CD4-positive, alpha-beta T cell treated with Interleukin-21 for 1 hour (primary cell): ENCODE results near the gene ADISSP.
A peak's percentile ranks its signal among the peaks of the same experiment; 100 is the strongest.

Source experiments
- DNase-seq: peaks from one replicate; pipeline ENCODE4 v3.0.0-alpha.2; 2020

ADISSP gene

DNA sequence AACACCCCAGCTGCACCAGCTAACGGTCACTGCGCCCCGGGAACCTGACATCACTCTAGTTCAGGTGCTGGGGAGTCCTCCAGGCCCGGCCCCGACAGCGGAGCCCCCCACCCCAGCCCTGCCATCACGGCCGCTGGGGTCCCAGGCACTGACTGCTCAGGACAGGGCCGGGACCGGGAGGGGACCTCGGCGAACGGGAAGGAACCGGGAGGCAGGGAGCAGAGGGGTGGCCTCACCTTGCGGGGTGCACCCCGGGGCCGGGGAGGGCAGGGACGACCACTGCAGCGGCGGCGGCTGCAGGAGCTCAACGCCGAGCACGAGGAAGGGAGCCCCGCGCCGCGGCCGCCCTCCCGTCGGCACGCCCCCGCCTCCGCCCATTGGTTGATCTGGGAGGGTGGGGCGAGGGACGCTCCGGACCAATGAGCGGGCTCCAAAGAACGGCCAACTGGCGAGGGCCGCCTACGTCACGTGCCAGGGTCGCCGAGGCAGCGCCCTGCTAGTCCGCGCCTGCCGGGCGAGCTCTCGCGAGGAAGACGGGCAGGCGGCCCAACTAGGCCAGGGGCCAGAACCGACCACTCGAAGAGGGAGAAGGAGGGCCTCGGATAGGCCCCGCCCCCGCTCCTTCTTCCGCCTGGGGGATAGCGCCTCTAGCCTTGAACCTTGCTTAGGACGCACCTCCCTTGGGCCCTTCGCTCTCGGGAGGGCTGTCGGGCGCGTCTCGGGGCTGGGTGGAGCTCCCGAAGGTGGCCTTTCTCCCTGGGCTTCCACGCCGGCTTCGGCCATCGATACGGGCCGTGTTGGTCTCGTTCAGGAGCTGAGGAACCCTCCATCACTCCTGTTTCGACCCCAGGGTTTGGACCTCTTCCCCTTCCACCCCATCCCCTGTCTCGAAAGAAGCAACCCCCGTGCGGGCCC, at the start of gene ADISSP:
Gene ADISSP, minus strand, starts transcription at position 327 of the 915 bp plus-strand sequence. CDS start 7,653 bp downstream, outside the sequence.
- DNase-seq = peak; percentile 98

DNA sequence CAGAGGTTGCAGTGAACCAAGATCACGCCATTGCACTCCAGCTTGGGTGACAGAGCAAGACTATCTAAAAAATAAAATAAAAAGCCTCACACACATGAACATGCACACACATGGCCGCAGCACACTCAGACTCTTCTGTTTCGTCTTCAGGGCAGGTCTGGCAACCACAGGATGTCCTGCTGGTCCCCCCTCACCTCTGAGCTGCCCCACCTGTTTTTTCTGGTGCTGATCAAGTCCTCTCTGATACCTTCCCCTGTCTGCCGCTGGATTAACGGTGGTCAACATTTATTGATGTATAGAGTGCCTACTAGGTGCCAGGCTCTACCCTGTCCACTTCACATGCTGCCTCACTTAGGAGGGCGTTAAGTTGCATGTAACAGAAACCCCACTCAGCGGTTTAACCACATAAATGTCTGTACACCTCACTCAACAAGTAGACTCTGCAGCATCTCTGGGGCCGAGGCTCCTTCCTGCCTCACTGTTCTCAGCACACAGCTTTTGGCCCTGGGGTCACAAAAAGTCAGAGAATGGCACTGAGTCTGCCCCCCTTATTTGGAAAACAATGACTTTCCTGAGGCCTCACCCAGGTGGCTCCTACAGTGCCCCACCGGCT, 48.3 kb upstream of the ADISSP start:
- DNase-seq = peak; percentile 55

DNA sequence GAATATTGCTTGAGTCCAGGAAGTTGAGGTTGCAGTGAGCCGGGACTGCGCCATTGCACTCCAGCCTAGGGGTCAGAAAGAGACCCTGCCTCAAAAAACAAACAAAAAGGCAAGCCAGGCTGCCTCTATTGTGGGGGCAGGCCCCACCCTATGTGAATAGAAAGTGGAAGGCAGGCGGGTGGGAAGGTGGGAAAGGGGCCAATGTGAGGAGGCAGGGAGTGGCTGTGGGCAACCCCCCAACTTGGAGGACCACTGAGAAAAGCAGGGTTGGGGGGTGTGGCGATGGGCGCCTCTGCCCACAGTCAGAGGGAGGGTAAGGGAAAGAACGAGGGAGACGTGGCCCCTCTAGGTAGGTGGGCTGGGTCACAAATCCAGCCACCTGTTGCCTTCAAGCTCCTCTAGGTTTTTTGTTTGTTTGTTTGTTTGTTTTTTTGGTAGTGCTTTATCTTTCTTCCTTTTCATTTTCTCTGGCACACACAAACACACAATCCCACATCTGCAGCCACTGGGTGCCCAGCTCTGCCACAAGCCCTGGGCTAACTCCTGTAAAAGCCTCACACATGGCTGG, 47.5 kb upstream of the ADISSP start:
- DNase-seq = no peak

DNA sequence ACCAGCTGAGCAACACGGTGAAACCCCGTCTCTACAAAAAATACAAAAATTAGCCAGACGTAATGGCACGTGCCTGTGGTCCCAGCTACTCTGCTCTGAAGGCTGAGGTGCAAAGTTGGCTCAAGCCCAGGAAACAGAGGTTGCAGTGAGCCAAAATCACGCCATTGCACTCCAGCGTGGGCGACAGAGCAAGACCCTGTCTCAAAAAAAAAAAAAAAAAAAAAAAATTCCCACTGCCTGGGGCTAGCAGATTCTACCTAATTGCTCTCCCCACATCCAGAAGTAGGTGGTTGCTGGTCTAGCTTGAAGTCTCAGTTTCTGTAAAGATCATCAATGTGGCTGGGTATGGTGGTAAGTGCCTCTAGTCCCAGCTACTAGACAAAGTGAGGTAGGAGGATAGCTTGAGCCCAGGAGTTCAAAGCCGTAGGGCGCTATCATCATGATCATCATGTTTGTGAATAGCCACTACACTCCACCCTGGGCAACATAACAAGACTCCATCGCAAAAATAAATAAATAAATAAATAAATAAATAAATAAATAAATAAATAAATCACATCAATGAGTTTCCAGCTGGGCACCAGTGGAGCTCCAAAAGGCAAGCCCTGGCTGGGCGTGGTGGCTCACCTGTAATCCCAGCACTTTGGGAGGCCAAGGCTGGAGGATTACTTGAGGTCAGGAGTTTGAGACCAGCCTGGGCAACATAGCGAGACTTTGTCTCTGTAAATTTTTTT, 46.5 kb upstream of the ADISSP start:
- peak; percentile 31 for DNase-seq

DNA sequence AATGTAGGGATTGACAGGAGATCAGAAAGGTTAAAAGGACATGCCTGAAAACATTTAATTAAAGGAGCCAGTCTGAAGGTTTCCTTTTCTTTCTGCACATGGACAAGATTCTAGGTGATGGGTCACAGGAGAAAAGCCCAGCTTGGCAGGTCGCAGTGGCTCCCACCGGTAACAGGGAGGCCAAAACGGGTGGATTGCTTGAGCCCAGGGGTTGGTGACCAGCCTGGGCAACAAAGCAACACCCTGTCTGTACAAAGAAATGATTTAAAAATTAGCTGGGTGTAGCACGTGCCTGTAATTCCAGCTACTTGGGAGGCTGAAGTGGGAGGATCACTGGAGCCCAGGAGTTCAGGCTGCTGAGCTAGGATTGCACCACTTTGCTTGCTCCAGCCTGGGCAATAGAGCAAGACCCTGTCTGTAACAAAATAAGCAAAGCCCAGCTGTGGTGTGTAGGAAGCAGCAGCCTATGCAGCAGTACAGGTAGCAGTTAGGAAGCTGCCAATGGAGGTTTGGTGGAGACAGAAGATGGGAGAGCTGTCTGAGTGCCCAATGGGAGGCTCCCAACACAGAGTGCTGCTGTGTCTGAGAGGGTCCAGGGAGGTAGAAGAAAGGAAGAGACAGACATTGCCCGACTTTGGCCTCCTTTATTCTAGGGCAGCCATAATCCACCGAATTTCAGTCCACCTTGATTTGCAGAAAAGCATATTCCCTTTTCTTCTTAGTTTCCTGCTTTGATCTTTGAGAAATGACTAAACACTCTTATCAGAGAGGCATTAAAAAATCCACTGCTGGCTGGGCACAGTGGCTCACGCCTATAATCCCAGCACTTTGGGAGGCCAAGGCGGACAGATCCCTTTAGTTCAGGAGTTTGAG, 45.7 kb upstream of the ADISSP start:
- no peak for DNase-seq

DNA sequence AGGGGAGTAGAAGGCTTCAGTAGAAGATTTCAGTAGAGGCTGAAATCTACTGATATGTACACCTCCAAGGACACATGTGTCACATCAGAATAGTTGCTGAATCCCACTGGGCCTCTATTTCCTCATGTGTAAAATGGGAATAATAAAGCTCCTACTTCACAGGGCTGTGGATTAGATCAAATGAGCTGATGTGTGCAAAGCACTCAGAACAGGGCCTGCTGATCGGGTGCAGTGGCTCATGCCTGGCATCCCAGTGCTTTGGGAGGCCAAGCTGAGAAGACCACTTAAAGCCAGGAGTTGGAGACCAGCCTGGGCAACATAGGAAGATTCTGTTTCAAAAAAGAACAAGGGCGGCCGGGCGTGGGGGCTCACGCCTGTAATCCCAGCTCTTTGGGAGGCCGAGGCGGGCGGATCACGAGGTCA, 44.7 kb upstream of the ADISSP start:
- no peak for DNase-seq

DNA sequence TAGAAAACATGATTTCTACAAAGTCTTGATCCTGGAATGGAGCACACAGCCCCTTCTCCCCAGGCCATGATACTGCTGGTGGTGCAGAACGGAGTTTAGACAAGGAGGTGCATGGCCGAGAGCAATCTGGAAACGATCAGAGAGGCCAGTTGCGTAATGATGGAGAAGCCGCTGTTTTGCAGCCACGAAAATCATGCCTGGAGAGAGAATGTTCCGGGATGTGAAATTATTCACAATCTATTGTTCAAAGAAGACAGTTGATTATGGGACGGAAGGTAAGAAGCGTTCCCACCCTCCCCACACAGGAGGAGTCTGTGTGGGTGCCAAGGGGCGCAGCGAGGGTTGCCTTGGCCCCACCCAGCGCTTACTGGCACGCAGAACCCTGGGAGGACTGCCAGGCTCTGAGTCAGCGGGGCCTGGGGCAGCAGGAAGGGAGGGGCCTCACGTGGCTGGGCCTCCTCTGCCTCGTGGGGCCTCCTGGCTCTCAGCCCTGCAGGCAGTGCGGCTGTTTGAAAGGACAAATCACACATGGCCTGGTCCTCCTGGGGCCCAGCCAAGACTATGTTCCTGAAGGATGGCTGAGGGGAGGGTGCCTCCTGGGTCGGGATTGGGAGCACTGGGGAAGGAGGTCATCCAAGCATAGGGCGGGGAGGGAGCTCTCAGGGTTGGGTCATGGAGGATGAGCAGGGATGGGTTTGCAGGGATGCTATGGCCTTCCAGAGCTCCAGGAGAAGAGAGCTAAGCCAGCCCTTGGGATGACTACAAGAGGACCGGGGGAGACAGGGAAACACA, 44.1 kb upstream of the ADISSP start:
- peak; percentile 91 for DNase-seq

DNA sequence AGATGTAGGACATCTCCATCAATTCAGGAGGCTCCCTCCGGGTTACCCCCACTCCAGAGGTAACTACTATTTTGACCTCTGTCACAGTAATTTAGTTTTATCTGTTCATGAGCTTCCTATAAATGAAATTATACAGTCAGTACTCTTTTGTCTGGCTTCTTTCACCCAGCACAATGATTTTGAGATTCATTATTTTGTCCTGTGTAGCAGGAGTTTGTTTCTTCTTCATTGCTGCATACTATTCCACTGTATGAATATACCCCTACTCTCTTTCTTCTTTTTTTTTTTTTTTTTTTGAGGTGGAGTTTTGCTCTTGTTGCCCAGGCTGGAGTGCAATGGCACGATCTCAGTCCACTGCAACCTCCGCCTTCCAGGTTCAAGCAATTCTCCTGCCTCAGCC, 41.0 kb upstream of the ADISSP start:
- no peak for DNase-seq

DNA sequence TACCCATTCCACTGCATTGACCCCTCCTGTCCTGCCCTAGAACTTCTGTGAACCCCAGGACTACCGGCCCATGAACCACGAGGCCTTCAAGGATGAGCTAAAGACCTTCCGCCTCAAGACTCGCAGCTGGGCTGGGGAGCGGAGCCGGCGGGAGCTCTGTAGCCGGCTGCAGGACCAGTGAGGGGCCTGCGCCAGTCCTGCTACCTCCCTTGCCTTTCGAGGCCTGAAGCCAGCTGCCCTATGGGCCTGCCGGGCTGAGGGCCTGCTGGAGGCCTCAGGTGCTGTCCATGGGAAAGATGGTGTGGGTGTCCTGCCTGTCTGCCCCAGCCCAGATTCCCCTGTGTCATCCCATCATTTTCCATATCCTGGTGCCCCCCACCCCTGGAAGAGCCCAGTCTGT, 37.2 kb upstream of the ADISSP start:
- no peak for DNase-seq

DNA sequence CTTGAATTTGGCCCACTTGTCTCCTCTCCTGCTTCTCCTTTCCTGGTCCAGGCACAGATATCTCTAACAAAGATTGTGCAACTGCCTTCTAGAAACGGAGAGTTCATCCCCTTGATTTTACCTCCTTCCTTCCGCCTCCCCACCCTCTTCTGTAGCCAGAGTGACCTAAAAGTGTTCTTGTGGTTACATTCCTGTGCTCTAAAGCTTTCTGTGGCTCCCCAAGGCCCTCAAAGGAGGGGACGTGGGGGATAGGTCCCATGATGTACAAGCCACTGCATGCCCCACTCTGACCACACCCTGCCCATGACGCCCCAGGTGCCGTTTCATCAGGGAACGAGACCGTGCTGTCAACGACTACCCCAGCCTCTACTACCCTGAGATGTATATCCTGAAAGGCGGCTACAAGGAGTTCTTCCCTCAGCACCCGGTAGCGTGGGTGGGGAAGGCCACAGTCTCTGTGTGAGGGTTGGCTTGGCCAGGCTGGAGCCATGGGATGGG, 36.8 kb upstream of the ADISSP start:
- no peak for DNase-seq

DNA sequence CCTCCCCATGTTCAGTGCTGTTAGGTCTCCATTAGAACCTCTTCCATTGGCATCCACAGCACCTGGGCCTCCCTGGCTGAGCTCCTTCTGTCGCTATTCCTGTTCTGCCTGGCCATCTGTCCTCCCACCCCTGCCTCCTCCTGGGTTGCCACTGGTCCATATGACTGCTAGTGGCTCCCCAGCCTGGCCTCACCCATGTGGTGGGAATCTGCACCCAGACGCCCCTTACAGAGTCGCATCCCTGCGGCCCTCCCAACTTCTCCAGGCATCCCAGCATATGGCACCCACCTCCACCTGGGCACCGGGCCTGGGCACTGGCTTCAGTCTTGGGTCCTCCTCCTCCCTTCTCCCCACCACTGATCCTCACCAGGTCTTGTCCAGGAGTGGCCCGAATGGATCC, 36.3 kb upstream of the ADISSP start:
- no peak for DNase-seq

DNA sequence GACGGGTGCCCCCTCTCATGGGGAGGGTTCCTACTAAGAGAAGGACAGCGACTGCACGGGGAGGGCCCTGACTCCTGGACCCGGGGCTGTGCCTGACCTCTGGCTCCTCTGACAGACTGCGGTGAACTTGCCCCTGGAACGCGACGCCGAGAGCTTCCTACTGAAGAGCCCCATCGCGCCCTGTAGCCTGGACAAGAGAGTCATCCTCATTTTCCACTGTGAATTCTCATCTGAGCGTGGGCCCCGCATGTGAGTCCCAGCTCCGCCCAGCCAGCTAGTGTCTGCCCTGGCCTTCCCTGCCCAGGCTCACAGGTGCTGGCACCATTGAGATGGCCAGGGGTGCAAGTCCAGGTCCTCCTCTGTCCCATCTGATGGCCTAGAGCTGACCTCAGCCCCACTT, 35.7 kb upstream of the ADISSP start:
- no peak for DNase-seq

DNA sequence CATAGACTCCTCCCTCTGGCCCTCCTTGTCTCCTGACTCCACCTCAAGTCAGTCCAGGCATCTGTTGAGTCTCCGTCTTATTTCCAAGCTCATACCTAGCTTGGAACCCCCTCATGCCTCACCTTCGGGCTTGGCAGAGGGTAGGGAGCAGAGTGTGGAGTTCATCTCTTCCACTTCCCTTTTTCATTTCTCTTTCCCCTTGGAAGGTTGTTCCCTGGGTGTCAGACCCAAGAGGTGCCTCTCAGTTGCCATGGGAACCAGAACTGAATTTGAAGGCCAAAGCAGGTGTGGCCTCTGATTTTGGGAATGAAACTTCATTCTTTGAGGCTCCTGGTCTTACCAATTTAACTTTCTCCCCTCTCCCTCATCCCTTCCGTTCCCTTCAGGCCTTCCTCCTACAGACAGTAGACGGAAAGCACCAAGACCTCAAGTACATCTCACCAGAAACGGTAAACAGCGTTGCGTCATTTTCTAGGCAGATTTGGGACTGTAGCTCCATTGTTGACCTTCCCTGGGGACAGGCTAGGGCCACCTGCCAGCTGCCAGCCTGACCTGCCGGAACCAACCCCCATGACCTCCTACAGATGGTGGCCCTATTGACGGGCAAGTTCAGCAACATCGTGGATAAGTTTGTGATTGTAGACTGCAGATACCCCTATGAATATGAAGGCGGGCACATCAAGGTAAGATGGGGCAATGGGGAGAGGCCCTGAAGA, 35.1 kb upstream of the ADISSP start:
- no peak for DNase-seq

DNA sequence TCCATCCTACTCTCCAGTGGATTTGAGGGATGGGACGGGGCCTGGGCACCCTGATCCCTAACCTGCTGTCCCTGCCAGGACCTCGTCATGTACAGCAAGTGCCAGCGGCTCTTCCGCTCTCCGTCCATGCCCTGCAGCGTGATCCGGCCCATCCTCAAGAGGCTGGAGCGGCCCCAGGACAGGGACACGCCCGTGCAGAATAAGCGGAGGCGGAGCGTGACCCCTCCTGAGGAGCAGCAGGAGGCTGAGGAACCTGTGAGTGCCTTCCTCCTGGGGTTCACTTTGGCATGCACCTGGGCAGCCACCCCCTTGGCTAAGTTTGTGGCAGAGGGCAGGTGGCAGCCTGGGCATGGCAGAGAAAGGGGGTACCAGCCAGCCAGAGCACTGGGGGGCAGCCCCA, 34.3 kb upstream of the ADISSP start:
- DNase-seq = no peak

DNA sequence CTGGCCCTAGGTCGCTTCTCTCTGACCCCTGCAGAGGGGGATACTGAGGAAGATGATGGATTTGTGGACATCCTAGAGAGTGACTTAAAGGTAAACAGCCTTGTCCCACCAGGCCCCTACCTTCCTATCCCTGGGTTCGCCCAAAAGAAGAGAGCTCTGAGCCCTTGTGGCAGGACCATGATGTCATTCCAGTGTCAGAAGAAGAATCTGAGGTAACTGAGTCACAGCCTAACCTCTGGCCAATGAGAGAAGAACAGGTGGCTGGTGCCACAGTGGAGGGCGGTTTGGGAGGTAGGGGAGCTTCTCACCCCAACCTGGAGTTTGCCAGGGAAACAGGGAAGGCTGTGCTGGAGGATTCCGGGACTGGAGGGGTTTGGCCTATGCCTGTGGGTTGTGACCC, 33.7 kb upstream of the ADISSP start:
- DNase-seq = no peak

DNA sequence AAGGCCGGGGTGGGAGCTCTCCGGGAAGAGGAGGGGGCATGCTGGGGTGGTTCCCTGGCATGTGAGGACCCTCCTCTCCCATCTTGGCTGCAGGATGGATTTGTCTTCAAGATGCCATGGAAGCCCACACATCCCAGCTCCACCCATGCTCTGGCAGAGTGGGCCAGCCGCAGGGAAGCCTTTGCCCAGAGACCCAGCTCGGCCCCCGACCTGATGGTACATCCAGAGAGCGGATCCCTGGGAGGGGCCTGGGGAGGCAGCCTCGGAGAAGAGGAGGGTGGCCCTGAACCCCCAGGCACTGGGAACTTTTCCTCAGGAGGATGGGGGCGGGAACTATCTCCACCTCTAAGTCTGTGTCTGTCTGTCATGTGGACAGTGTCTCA, 33.3 kb upstream of the ADISSP start:
- DNase-seq = no peak

DNA sequence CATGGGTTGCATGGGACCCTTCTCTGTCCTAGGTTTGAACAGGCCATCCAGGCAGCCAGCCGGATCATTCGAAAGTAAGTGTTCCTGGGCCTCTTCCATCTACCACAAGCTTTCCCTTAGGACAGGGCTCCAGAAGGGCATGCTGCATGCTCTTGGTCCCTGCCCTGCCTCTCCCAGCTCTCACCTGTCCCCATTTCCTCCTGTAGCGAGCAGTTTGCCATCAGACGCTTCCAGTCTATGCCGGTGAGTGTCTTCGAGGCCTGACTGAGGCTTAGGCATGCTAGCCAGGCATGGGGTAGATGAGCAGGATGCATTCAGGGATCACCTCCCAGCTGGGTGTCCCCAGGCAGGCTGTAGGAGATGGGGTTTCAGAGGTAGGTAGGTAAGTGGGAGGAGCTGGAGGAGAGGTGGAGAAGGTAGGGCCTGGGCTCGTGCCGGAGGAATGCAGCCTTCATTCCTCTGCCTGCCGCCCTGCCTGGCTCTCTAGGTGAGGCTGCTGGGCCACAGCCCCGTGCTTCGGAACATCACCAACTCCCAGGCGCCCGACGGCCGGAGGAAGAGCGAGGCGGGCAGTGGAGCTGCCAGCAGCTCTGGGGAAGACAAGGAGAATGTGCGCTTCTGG, 32.8 kb upstream of the ADISSP start:
- no peak for DNase-seq

DNA sequence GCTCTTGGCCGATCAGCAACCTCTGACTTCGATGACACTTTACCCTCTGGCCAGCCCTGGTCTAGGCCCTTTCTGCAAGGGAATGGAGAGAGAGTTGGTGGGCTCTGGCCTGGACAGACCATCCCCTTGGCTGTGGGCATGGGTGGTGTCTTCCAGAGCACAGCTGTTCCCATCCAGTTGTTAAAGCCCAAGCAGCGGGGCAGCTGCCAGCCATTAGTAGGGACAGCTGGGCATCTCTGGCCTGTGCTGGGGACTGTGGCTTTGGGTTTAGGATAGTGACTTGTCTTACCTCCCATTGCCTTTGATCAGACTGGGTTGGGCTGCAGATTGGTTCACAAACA, 31.3 kb upstream of the ADISSP start:
- DNase-seq = no peak

DNA sequence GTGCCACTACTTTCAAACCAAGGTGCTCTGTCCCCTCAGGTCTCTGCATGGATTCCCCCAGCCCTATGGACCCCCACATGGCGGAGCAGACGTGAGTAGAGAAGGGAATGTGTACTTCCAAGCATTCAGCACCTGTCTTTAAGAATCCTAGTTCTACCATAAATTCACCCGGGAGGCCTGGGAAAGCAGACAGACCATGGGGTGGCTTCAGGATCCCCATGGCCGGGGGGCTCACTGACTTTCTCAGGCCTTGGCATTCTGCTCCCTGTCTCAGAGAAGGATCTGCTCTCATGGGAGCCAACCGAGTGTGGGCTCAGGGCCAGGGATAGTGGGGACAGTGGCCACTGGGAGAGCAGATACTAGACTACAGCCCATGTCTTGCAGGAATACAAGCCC, 30.8 kb upstream of the ADISSP start:
- DNase-seq = no peak
